K562 (cell line): ENCODE results near the gene RNPEPL1. TPM values are rescaled to one million over a fixed set of nuclear protein-coding genes. Genes with fewer than 3 reads are reported as not detected.

Source experiments
- BRF2 ChIP-seq: IDR thresholded peaks from 3 replicates; pipeline ENCODE4 v1.6.1; 2011; ENCODE audit warnings: borderline replicate concordance, mild to moderate bottlenecking; ENCODE audit not compliant: insufficient read length, insufficient read depth
- CCNT2 ChIP-seq: IDR thresholded peaks from 2 replicates; pipeline ENCODE4 v1.6.1; 2011; ENCODE audit warnings: borderline replicate concordance, low read depth, mild to moderate bottlenecking, moderate library complexity, mixed read lengths, low read length; ENCODE audit not compliant: insufficient read length; ENCODE audit errors: extremely low read depth
- CXXC5 ChIP-seq: fragments of 250-450 bp; sonication (Bioruptor Pico); IDR thresholded peaks from 2 replicates; pipeline ENCODE4 v1.8.0; 2022; ENCODE audit warnings: inconsistent platforms, mild to moderate bottlenecking, moderate library complexity
- ESRRB ChIP-seq: fragments of 250-450 bp; sonication (Bioruptor Pico); IDR thresholded peaks from 2 replicates; pipeline ENCODE4 v1.5.0; 2020; ENCODE audit warnings: mild to moderate bottlenecking, moderate library complexity, borderline replicate concordance
- KDM5B ChIP-seq: fragments of 200-600 bp; sonication (generic); IDR thresholded peaks from 2 replicates; pipeline ENCODE4 v1.6.1; 2012; ENCODE audit warnings: low read depth, mild to moderate bottlenecking, moderate library complexity, low read length, control low read depth, inconsistent platforms; ENCODE audit not compliant: insufficient replicate concordance
- POLR2G ChIP-seq: fragments of 200-400 bp; formaldehyde crosslinking; IDR thresholded peaks from 2 replicates; pipeline ENCODE4 v1.6.1; 2017; ENCODE audit warnings: low read depth, mild to moderate bottlenecking, antibody characterized with exemption, low read length, moderate library complexity
- SMAD4 ChIP-seq: fragments of 250-450 bp; sonication (Bioruptor Pico); conservative IDR thresholded peaks from 2 replicates; pipeline ENCODE4 v1.8.0; 2021; ENCODE audit warnings: inconsistent platforms, mild to moderate bottlenecking, moderate library complexity
- SMARCB1 ChIP-seq: IDR thresholded peaks from 2 replicates; pipeline ENCODE4 v1.6.1; 2011; ENCODE audit warnings: improper control_type of control experiment, low read depth; ENCODE audit not compliant: insufficient read length
- TFAP4 ChIP-seq: sonication (generic); formaldehyde crosslinking; IDR thresholded peaks from 2 replicates; pipeline ENCODE4 v1.8.0; 2022; ENCODE audit warnings: missing genetic modification reagents, mild to moderate bottlenecking, moderate library complexity, borderline replicate concordance
- UBTF ChIP-seq, 2 experiments: IDR thresholded peaks; 2 replicates each; pipeline ENCODE4 v1.6.1; 2012; ENCODE audit warnings: improper control_type of control experiment in 2 of 2, low read depth in 2 of 2, low read length in 2 of 2, borderline replicate concordance in 1 of 2
- ZBTB1 ChIP-seq: sonication (generic); formaldehyde crosslinking; IDR thresholded peaks from 2 replicates; pipeline ENCODE4 v1.8.1; 2023; ENCODE audit warnings: missing genetic modification reagents, low read depth, mild to moderate bottlenecking, borderline replicate concordance
- ZNF282 ChIP-seq: sonication (generic); formaldehyde crosslinking; IDR thresholded peaks from 2 replicates; pipeline ENCODE4 v1.8.1; 2023; ENCODE audit warnings: missing genetic modification reagents
- polyA plus RNA-seq, 8 experiments: library from polyadenylated mRNA; depleted of rRNA in 4 of 8; stranded (reverse) in 5 of 8; unstranded in 3 of 8; fragments of >200 nt; fragmentation: Nextera tagmentation in 2 of 8; fragmentation: Illumina TruSeq in 1 of 8; extraction: Ambion mirVana in 2 of 8; extraction: Trizol in 1 of 8; gene quantifications; 2 replicates each; pipeline versions ENCODE4 v1.2.1 to v1.2.3, GENCODE V29; 2011 to 2014; ENCODE audit warnings: inconsistent platforms in 1 of 8, missing spikeins in 1 of 8
- total RNA-seq, 7 experiments: library from RNA; depleted of rRNA in 6 of 7; stranded (reverse); fragments of >200 nt in 6 of 7; fragmentation: Illumina TruSeq in 2 of 7; extraction: Trizol in 2 of 7; gene quantifications; 2 replicates each; pipeline versions ENCODE4 v1.2.1 to v1.2.3, GENCODE V29; 2011 to 2021; ENCODE audit warnings: low replicate concordance in 1 of 7
- TF ChIP-seq, protein P1 (sequence below): sonication (generic); formaldehyde crosslinking; IDR thresholded peaks from 2 replicates; pipeline ENCODE4 v1.9.0; 2022; ENCODE audit warnings: mild to moderate bottlenecking, missing genetic modification reagents

The RNPEPL1 gene
- total and polyA plus RNA-seq, 9 of the 15 experiments (the other 6 are each of a cell fraction or from before 2014, with no cell fraction given): 0.07 to 38.7 (median 5.6) TPM

DNA sequence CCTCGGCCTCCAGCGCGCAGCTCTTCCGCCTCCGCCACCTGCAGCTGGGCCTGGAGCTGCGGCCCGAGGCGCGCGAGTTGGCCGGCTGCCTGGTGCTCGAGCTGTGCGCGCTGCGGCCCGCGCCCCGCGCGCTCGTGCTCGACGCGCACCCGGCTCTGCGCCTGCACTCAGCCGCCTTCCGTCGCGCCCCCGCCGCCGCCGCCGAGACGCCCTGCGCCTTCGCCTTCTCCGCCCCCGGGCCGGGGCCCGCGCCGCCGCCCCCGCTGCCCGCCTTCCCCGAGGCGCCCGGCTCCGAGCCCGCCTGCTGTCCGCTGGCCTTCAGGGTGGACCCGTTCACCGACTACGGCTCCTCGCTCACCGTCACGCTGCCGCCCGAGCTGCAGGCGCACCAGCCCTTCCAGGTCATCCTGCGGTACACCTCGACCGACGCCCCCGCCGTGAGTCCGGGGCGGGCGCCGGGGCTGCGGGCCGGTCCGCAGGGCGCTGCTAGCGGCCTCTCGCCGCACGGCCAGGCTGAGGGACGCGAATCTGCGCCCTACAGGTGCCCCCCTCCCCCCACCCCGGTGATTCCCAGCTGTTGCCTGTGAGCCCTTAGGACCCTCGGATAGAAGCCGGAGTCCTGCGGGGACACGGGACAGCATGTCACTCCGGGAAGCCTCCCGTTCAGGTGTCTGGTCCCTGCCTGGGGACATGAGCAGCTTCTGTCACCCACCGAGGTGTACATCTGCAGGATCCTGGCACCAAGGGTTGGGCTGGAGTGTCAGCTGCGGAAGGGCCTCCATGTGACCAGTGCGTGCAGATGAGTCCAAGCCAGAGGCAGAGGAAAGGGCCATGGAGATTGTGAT is 616 bp downstream of the RNPEPL1 start (continued):
- TF ChIP-seq ZNF282 (no peak), SMAD4 (CRISPR knock-in tag) (peak; percentile 56), UBTF (IDR thresholded peaks at IDR 0.05; ENCODE audit: borderline replicate concordance in 1 of 2, low read depth in 2 of 2, low read length in 2 of 2) (0 out of 4 replicates have a peak, but pooled peaks of 1 of the 2 experiments have one; percentile 43), CXXC5 (CRISPR knock-in tag) (peak; percentile 57), ESRRB (CRISPR knock-in tag) (no peak), SMARCB1 (no peak), KDM5B (peak; percentile 20), BRF2 (no peak), POLR2G (peak; percentile 59; the same call in 1 of the 2 replicates), TFAP4 (0 out of 2 replicates have a peak, but pooled peaks have one; percentile 10), ZBTB1 (peak; percentile 82; the same call in 1 of the 2 replicates), CCNT2 (peak; percentile 28)
- TF ChIP-seq, protein P1, sequence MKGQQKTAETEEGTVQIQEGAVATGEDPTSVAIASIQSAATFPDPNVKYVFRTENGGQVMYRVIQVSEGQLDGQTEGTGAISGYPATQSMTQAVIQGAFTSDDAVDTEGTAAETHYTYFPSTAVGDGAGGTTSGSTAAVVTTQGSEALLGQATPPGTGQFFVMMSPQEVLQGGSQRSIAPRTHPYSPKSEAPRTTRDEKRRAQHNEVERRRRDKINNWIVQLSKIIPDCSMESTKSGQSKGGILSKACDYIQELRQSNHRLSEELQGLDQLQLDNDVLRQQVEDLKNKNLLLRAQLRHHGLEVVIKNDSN (CRISPR knock-in tag): peak; percentile 67
